ENCODE measurements around the gene FBXO9.

FBXO9 gene

DNA sequence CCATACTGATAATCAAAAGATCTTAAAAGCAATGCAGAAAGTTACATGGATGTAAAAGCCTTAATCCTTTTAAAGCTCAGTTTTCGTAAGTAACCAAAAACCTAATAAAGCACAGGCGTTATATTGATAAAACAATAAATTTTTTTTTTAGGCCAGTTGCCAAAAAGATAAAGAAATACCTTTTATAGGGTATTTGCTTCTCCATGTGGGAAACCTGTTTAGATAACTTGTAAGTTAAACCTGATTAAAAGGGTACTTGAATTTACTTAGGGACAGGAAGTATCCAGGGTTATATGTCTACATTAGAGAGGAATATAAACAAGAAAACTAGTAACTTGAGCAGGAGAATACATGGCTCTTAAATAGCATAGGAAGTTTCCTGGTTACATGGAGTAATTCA lies 21.1 kb downstream of the FBXO9 start:
- peaks cover 19% of the 10 kb centered on the region for H3K36me3 ChIP-seq (ENCODE audit: control insufficient read depth, insufficient read depth, low read length)
- no peaks in the 10 kb centered on the region for H3K9me3 ChIP-seq (ENCODE audit: control insufficient read depth, low read length)
- no peak overlapping the region for H3K27ac ChIP-seq (ENCODE audit: insufficient read depth, low read depth, low read length, poor library complexity, severe bottlenecking)
- H3K4me3 ChIP-seq (ENCODE audit: insufficient read depth, low read depth, low read length): no peak overlapping the region
- no peaks in the 10 kb centered on the region for H3K4me1 ChIP-seq (ENCODE audit: control insufficient read depth, insufficient read depth, low read length)
- no CpG with 5 or more reads among the region's 2 CpGs for WGBS, 2 experiments
- no peaks in the 10 kb centered on the region for H3K27me3 ChIP-seq (ENCODE audit: control insufficient read depth, insufficient read depth, low read length, poor library complexity, severe bottlenecking)

DNA sequence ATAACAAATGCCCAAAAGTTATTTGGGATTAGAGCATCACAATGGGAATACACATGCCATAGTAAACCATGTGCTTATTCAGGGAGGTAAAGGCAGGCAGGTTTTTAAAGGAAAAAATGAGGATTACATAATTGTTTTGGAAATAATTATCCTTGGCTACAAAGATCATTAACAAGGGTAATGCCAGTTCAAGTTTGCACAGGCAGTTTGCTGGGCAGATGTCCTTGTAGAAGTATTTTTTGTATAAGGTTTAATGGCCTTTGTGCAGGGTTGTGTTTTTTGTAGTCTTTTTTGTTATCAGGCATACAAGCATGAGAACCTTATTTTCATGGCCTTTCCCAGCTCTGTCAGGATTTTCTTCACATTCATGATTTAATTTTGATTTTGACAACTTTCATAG lies 24.7 kb downstream of the FBXO9 start:
- no peaks in the 10 kb centered on the region for H3K4me1 ChIP-seq (ENCODE audit: control insufficient read depth, insufficient read depth, low read length)
- no peaks in the 10 kb centered on the region for H3K9me3 ChIP-seq (ENCODE audit: control insufficient read depth, low read length)
- H3K27ac ChIP-seq (ENCODE audit: insufficient read depth, low read depth, low read length, poor library complexity, severe bottlenecking): no peak overlapping the region
- H3K27me3 ChIP-seq (ENCODE audit: control insufficient read depth, insufficient read depth, low read length, poor library complexity, severe bottlenecking): no peaks in the 10 kb centered on the region
- H3K36me3 ChIP-seq (ENCODE audit: control insufficient read depth, insufficient read depth, low read length): peaks cover 10% of the 10 kb centered on the region
- no peak overlapping the region for H3K4me3 ChIP-seq (ENCODE audit: insufficient read depth, low read depth, low read length)

DNA sequence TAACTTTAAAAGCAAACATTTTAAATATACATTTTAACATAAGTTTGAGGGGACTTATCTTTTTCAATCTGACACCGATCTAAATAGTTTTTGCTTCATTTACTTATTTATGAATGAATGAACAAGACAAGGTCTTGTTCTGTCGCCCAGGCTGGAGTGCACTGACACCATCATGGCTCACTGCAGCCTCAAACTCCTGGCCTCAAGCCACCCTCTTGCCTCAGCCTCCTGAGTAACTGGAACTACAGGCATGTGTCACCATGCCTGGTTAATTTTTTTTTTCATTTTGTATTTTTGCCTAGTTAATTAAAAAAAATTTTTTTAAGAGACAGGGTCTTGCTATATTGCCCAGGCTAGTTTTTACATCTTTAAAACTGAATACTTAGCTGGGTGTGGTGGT lies 25.4 kb downstream of the FBXO9 start:
- Histone ChIP-seq H3K4me1 (ENCODE audit: control insufficient read depth, insufficient read depth, low read length) (no peaks in the 10 kb centered on the region), H3K27me3 (ENCODE audit: control insufficient read depth, insufficient read depth, low read length, poor library complexity, severe bottlenecking) (no peaks in the 10 kb centered on the region), H3K4me3 (ENCODE audit: insufficient read depth, low read depth, low read length) (no peak overlapping the region), H3K9me3 (ENCODE audit: control insufficient read depth, low read length) (no peaks in the 10 kb centered on the region), H3K27ac (ENCODE audit: insufficient read depth, low read depth, low read length, poor library complexity, severe bottlenecking) (no peak overlapping the region), H3K36me3 (ENCODE audit: control insufficient read depth, insufficient read depth, low read length) (peaks cover 10% of the 10 kb centered on the region)
- WGBS, 2 experiments: 95 to 98% methylated on average over 1 to 2 of the region's 2 CpGs

DNA sequence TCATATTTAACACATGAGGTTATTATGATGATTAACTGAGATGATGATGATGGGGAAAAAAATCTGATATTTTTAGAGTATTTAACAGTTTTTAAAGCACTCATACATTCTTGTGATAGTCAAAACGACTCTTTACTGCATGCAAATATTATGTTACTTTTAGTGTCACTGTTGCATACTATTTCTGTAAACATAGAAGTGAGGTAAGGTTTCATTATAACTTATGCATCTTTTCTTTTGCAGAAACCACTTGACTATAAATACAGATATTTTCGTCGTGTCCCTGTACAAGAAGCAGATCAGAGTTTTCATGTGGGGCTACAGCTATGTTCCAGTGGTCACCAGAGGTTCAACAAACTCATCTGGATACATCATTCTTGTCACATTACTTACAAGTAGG lies 30.1 kb downstream of the FBXO9 start:
- 92 to 100% methylated on average over 2 to 3 of the region's 3 CpGs for WGBS, 2 experiments
- Histone ChIP-seq H3K4me3 (ENCODE audit: insufficient read depth, low read depth, low read length) (no peak overlapping the region), H3K36me3 (ENCODE audit: control insufficient read depth, insufficient read depth, low read length) (peaks cover 26% of the 10 kb centered on the region)

GRCh38 chr6:53095716-53096115 lies 30.5 kb downstream of the FBXO9 start:
- H3K27me3 ChIP-seq (ENCODE audit: control insufficient read depth, insufficient read depth, low read length, poor library complexity, severe bottlenecking): no peaks in the 10 kb centered on the region
- H3K9me3 ChIP-seq (ENCODE audit: control insufficient read depth, low read length): no peaks in the 10 kb centered on the region
- H3K4me1 ChIP-seq (ENCODE audit: control insufficient read depth, insufficient read depth, low read length): no peaks in the 10 kb centered on the region
- no peak overlapping the region for H3K4me3 ChIP-seq (ENCODE audit: insufficient read depth, low read depth, low read length)
- H3K27ac ChIP-seq (ENCODE audit: insufficient read depth, low read depth, low read length, poor library complexity, severe bottlenecking): no peak overlapping the region
- H3K36me3 ChIP-seq (ENCODE audit: control insufficient read depth, insufficient read depth, low read length): peaks cover 26% of the 10 kb centered on the region
- 90 to 92% methylated on average over 1 of the region's 1 CpG for WGBS, 2 experiments

More for the DNA sequence above, 30.1 kb downstream of the FBXO9 start:
- Histone ChIP-seq H3K9me3 (ENCODE audit: control insufficient read depth, low read length) (no peaks in the 10 kb centered on the region), H3K27ac (ENCODE audit: insufficient read depth, low read depth, low read length, poor library complexity, severe bottlenecking) (no peak overlapping the region), H3K27me3 (ENCODE audit: control insufficient read depth, insufficient read depth, low read length, poor library complexity, severe bottlenecking) (no peaks in the 10 kb centered on the region), H3K4me1 (ENCODE audit: control insufficient read depth, insufficient read depth, low read length) (no peaks in the 10 kb centered on the region)

GRCh38 chr6:53100561-53100960 lies 35.4 kb downstream of the FBXO9 start:
- no peak overlapping the region for H3K4me3 ChIP-seq (ENCODE audit: insufficient read depth, low read depth, low read length)
- WGBS, 2 experiments: no CpG with 5 or more reads among the region's 2 CpGs
- H3K36me3 ChIP-seq (ENCODE audit: control insufficient read depth, insufficient read depth, low read length): peaks cover 22% of the 10 kb centered on the region
- H3K27me3 ChIP-seq (ENCODE audit: control insufficient read depth, insufficient read depth, low read length, poor library complexity, severe bottlenecking): no peaks in the 10 kb centered on the region
- H3K9me3 ChIP-seq (ENCODE audit: control insufficient read depth, low read length): no peaks in the 10 kb centered on the region
- no peak overlapping the region for H3K27ac ChIP-seq (ENCODE audit: insufficient read depth, low read depth, low read length, poor library complexity, severe bottlenecking)
- H3K4me1 ChIP-seq (ENCODE audit: control insufficient read depth, insufficient read depth, low read length): no peaks in the 10 kb centered on the region

- H3K9me3 ChIP-seq (ENCODE audit: control insufficient read depth, low read length): no peaks in the 10 kb centered on the region
- no peaks in the 10 kb centered on the region for H3K27me3 ChIP-seq (ENCODE audit: control insufficient read depth, insufficient read depth, low read length, poor library complexity, severe bottlenecking)
- 95 to 98% methylated on average over 2 of the region's 2 CpGs for WGBS, 2 experiments
- H3K27ac ChIP-seq (ENCODE audit: insufficient read depth, low read depth, low read length, poor library complexity, severe bottlenecking): no peak overlapping the region
- H3K4me3 ChIP-seq (ENCODE audit: insufficient read depth, low read depth, low read length): no peak overlapping the region
- peaks cover 22% of the 10 kb centered on the region for H3K36me3 ChIP-seq (ENCODE audit: control insufficient read depth, insufficient read depth, low read length)
- H3K4me1 ChIP-seq (ENCODE audit: control insufficient read depth, insufficient read depth, low read length): no peaks in the 10 kb centered on the region
Measured at GRCh38 chr6:53101006-53101405, 35.8 kb downstream of the FBXO9 start.

- Histone ChIP-seq H3K27me3 (ENCODE audit: control insufficient read depth, insufficient read depth, low read length, poor library complexity, severe bottlenecking) (no peaks in the 10 kb centered on the region), H3K27ac (ENCODE audit: insufficient read depth, low read depth, low read length, poor library complexity, severe bottlenecking) (no peak overlapping the region), H3K4me1 (ENCODE audit: control insufficient read depth, insufficient read depth, low read length) (no peaks in the 10 kb centered on the region), H3K36me3 (ENCODE audit: control insufficient read depth, insufficient read depth, low read length) (peaks cover 1% of the 10 kb centered on the region), H3K9me3 (ENCODE audit: control insufficient read depth, low read length) (no peaks in the 10 kb centered on the region), H3K4me3 (ENCODE audit: insufficient read depth, low read depth, low read length) (no peak overlapping the region)
- 89 to 90% methylated on average over 3 of the region's 3 CpGs for WGBS, 2 experiments
Measured at GRCh38 chr6:53103993-53104675, 38.9 kb downstream of the FBXO9 start.

DNA sequence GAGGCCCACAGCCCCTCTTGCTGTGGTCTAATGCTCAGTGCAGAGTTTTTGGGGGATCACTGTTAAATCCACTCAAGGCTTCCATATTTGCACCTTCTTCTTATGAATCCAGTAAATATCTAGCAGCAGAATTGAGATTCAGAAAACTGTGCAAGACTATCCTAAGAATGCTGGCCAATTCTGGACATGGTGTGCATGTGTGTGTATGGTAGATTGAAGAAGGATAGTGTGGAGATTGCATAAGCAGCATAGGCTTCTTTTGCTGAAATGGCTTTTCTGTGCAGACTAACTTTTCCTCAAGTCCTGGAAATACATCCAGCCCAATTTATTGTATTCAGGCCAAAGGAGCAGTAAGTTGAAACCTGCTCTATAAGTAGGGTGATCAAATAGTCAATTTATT lies 39.7 kb downstream of the FBXO9 start:
- H3K9me3 ChIP-seq (ENCODE audit: control insufficient read depth, low read length): no peaks in the 10 kb centered on the region
- H3K4me1 ChIP-seq (ENCODE audit: control insufficient read depth, insufficient read depth, low read length): no peaks in the 10 kb centered on the region
- H3K36me3 ChIP-seq (ENCODE audit: control insufficient read depth, insufficient read depth, low read length): no peaks in the 10 kb centered on the region
- H3K27ac ChIP-seq (ENCODE audit: insufficient read depth, low read depth, low read length, poor library complexity, severe bottlenecking): no peak overlapping the region
- no peak overlapping the region for H3K4me3 ChIP-seq (ENCODE audit: insufficient read depth, low read depth, low read length)
- no peaks in the 10 kb centered on the region for H3K27me3 ChIP-seq (ENCODE audit: control insufficient read depth, insufficient read depth, low read length, poor library complexity, severe bottlenecking)

- Histone ChIP-seq H3K4me1 (ENCODE audit: control insufficient read depth, insufficient read depth, low read length) (no peaks in the 10 kb centered on the region), H3K36me3 (ENCODE audit: control insufficient read depth, insufficient read depth, low read length) (no peaks in the 10 kb centered on the region), H3K4me3 (ENCODE audit: insufficient read depth, low read depth, low read length) (no peak overlapping the region), H3K27ac (ENCODE audit: insufficient read depth, low read depth, low read length, poor library complexity, severe bottlenecking) (no peak overlapping the region), H3K9me3 (ENCODE audit: control insufficient read depth, low read length) (no peaks in the 10 kb centered on the region), H3K27me3 (ENCODE audit: control insufficient read depth, insufficient read depth, low read length, poor library complexity, severe bottlenecking) (no peaks in the 10 kb centered on the region)
- WGBS, 2 experiments: 92 to 94% methylated on average over 4 of the region's 4 CpGs
Measured at GRCh38 chr6:53107091-53107490, 41.9 kb downstream of the FBXO9 start.

- Histone ChIP-seq H3K9me3 (ENCODE audit: control insufficient read depth, low read length) (no peaks in the 10 kb centered on the region), H3K27me3 (ENCODE audit: control insufficient read depth, insufficient read depth, low read length, poor library complexity, severe bottlenecking) (no peaks in the 10 kb centered on the region), H3K36me3 (ENCODE audit: control insufficient read depth, insufficient read depth, low read length) (no peaks in the 10 kb centered on the region), H3K4me1 (ENCODE audit: control insufficient read depth, insufficient read depth, low read length) (no peaks in the 10 kb centered on the region), H3K27ac (ENCODE audit: insufficient read depth, low read depth, low read length, poor library complexity, severe bottlenecking) (no peak overlapping the region), H3K4me3 (ENCODE audit: insufficient read depth, low read depth, low read length) (no peak overlapping the region)
- 89 to 95% methylated on average over 2 of the region's 2 CpGs for WGBS, 2 experiments
Measured at GRCh38 chr6:53109612-53110011, 44.4 kb downstream of the FBXO9 start.

Data from ectodermal cell (in vitro differentiated cells).